OCI-LY1 (cell line): Measurements from ENCODE around the gene LTBP4.

Source experiments
- CTCF ChIP-seq: fragments of 200-600 bp; sonication (generic), shearing (Covaris generic); IDR thresholded peaks from 2 replicates; pipeline ENCODE4 v1.5.1; 2017; ENCODE audit warnings: mild to moderate bottlenecking, antibody characterized with exemption, low read length, moderate library complexity, mixed read lengths
- EZH2 ChIP-seq: fragments of 200-600 bp; sonication (generic), shearing (Covaris generic); IDR thresholded peaks from 2 replicates; pipeline ENCODE4 v1.8.0; 2017; ENCODE audit warnings: borderline replicate concordance, mixed run types, mild to moderate bottlenecking, antibody characterized with exemption, low read length, moderate library complexity, mixed read lengths

- TF ChIP-seq CTCF (no peak), EZH2 (no peak)
Observed at GRCh38 chr19:40576151-40576584, 25.0 kb upstream of the LTBP4 start.
